Mesothelial cell of epicardium (in vitro differentiated cells): ENCODE data around the gene PLAGL1. TPM values are rescaled to one million over a fixed set of nuclear protein-coding genes. Genes with fewer than 3 reads are reported as not detected.

Experiments used
- DNase-seq, 2 experiments: peaks; one replicate each; pipeline ENCODE4 v3.0.0; 2021; ENCODE audit warnings: low spot score in 2 of 2; ENCODE audit not compliant: unreplicated experiment in 2 of 2
- H3K27ac Mint-ChIP-seq: 2 replicates; pipeline ENCODE4 v1.8.0; 2021; ENCODE audit warnings: mixed read lengths
- H3K27me3 Mint-ChIP-seq: 2 replicates; pipeline ENCODE4 v1.8.0; 2021; ENCODE audit warnings: low read depth, mixed read lengths
- H3K36me3 Mint-ChIP-seq: 2 replicates; pipeline ENCODE4 v1.8.0; 2021; ENCODE audit warnings: mixed read lengths
- H3K4me1 Mint-ChIP-seq: 2 replicates; pipeline ENCODE4 v1.8.0; 2021; ENCODE audit warnings: mixed read lengths
- H3K4me3 Mint-ChIP-seq: 2 replicates; pipeline ENCODE4 v1.8.0; 2021; ENCODE audit warnings: mild to moderate bottlenecking, moderate library complexity, mixed read lengths
- H3K9me3 Mint-ChIP-seq: 2 replicates; pipeline ENCODE4 v1.8.0; 2021; ENCODE audit warnings: mixed read lengths
- total RNA-seq: library from RNA; stranded (reverse); gene quantifications from 3 replicates; pipeline ENCODE4 v1.2.1, GENCODE V29; 2021
- TF ChIP-seq, protein P1 (sequence below): fragments of 200-600 bp; sonication (generic); IDR thresholded peaks from one replicate; pipeline ENCODE4 v1.5.0; 2021; ENCODE audit warnings: antibody characterized with exemption; ENCODE audit not compliant: unreplicated experiment

PLAGL1 gene
- total RNA-seq, 1 donor from 2014 or later, result 161 TPM

DNA sequence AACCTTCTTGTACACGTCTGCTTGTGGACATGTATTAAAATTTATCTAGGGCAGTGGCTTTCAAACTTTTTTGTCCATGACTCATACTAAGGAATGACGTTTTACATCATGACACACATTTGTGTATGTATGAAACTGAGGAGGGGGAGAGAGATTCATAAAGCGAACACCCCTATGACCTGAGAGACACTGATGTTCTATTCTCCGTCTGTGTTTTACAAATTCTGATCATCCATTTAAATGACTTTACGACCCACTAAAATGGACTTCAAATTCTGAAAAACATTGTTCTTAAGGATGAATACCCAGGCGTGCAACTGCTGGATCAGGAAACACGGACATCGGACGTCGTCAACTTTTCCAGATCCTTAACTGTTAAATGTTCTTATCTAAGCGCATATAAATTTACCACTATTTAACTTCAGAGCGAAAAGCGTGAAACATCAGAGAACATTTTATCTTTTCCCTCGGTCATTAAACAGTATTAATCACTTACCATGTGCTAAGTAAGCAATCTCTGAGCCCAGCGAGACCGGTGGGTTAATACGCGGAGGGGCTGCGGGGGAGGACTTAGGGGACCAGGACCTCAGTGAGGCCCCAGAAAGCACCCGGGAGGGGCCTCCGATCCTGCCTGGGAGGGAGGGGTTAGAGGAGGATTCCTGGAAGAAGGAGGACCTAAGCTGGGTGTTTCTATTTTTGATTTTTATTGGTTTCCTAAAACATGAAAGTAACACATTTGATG lies 1.2 kb downstream of the PLAGL1 start:
- peaks cover 9% of the 10 kb centered on the region for H3K4me1 Mint-ChIP-seq
- peaks cover 24% of the 10 kb centered on the region for H3K9me3 Mint-ChIP-seq
- no peaks in the 10 kb centered on the region for H3K27me3 Mint-ChIP-seq
- peaks cover 19% of the 10 kb centered on the region for H3K36me3 Mint-ChIP-seq
- peak overlapping the region; percentile 82 for H3K27ac Mint-ChIP-seq
- DNase-seq, result no peak
- TF ChIP-seq, protein P1, sequence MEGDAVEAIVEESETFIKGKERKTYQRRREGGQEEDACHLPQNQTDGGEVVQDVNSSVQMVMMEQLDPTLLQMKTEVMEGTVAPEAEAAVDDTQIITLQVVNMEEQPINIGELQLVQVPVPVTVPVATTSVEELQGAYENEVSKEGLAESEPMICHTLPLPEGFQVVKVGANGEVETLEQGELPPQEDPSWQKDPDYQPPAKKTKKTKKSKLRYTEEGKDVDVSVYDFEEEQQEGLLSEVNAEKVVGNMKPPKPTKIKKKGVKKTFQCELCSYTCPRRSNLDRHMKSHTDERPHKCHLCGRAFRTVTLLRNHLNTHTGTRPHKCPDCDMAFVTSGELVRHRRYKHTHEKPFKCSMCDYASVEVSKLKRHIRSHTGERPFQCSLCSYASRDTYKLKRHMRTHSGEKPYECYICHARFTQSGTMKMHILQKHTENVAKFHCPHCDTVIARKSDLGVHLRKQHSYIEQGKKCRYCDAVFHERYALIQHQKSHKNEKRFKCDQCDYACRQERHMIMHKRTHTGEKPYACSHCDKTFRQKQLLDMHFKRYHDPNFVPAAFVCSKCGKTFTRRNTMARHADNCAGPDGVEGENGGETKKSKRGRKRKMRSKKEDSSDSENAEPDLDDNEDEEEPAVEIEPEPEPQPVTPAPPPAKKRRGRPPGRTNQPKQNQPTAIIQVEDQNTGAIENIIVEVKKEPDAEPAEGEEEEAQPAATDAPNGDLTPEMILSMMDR, result no peak
- peak overlapping the region; percentile 81 for H3K4me3 Mint-ChIP-seq

DNA sequence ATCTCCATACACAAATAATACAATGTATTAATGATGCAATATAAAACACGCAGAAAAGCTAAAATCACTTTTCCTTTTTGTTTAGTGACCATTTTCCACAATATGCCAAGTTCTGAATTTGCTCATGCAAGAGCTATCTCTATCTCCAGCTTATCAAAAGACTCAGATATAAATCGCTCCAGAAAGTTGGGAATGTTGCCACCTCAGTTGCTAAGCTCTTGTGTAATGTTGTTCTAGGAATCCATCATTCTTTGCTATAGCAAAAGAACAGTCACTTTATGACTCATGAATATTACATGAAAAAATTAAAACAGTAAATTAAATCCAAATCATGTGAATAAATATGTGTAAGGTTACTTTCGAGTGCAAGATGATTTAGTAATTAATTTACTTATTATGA lies 8.7 kb downstream of the PLAGL1 start:
- Mint-ChIP-seq H3K4me1 (no peaks in the 10 kb centered on the region), H3K9me3 (peaks cover 42% of the 10 kb centered on the region), H3K27ac (no peak overlapping the region), H3K4me3 (no peak overlapping the region), H3K27me3 (no peaks in the 10 kb centered on the region), H3K36me3 (peaks cover 36% of the 10 kb centered on the region)
- TF ChIP-seq, protein P1, result no peak
- no peak for DNase-seq

DNA sequence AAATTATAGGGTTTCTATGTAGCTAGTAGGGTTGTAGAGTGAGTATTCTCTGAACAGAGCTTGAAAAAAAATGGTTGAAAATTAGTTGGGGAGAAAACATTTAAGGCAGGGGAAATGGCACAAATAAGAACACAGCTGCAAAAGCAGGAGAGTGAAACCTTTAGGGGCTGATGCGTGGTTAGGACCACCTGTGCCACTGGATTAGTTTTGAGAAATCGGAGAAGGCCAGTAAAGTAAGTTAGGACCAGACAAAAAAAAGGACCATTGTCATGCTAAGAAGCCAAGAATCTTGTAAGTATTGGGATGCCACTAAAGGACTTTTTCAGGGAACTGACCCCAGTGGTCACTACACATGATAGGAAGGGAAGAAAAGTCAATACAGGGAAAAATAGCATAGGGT lies 9.4 kb downstream of the PLAGL1 start:
- Mint-ChIP-seq H3K27me3 (no peaks in the 10 kb centered on the region), H3K27ac (no peak overlapping the region), H3K9me3 (peaks cover 50% of the 10 kb centered on the region), H3K4me3 (no peak overlapping the region), H3K4me1 (no peaks in the 10 kb centered on the region), H3K36me3 (peaks cover 34% of the 10 kb centered on the region)
- no peak for DNase-seq
- TF ChIP-seq, protein P1, result no peak

DNA sequence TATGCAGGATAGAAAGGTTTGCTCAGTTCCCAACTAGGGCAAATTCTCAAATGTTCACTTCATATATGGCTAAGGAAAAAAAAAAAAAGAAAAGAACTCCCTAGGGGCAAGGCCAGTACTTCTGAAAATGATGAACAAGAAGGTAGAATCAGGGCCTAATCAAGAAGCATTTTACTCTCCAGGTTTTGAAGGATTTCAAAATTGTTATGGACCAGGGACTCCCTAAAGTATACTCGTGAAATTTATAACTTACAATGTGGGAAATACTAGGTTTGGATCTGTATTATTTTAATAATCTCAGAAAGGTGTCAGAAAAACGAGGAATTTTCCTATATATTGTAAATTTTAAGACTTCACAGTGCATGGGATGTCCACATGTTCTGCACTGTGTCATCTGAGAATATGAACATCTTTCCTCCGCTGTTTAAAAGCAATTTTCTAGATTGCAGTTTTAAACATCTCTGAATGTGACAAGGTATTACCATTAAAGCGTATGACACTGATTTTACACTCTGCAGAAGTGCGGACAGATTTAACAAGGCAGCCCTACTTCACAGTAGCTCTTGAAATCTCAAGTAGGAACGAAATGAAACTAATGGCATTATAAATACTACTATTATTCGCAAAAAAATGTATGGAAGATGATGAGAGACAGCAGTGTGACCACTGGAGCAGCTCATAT lies 14.0 kb downstream of the PLAGL1 start:
- Mint-ChIP-seq H3K27ac (no peak overlapping the region), H3K4me1 (peaks cover 6% of the 10 kb centered on the region), H3K36me3 (peaks cover 23% of the 10 kb centered on the region), H3K4me3 (no peak overlapping the region), H3K9me3 (peaks cover 34% of the 10 kb centered on the region), H3K27me3 (no peaks in the 10 kb centered on the region)
- no peak for DNase-seq
- TF ChIP-seq, protein P1, result no peak

DNA sequence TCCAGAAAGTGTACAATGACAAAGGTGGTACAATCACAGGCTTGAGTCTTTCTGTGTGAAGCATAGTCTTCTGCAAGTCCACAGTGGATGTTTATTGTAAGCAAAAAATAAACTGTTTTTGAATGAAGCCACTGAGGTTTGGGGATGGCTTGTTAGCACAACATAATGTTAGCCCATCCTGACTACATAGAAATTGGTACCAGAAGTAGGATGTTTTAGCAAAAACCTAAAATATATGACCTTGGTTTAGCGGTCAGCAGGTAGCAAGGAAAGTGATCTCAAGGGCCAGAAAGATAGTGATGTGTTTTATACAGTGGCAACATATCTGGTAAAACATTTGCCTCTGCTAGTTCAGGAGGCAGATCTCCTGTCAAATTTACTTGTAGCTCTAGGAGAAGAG lies 15.8 kb downstream of the PLAGL1 start:
- Mint-ChIP-seq H3K27ac (no peak overlapping the region), H3K4me1 (peaks cover 6% of the 10 kb centered on the region), H3K36me3 (peaks cover 27% of the 10 kb centered on the region), H3K4me3 (no peak overlapping the region), H3K9me3 (peaks cover 44% of the 10 kb centered on the region), H3K27me3 (no peaks in the 10 kb centered on the region)
- TF ChIP-seq, protein P1, result no peak
- DNase-seq, result no peak
